Stimulated activated CD8-positive, alpha-beta memory T cell treated with anti-CD3 and anti-CD28 coated beads, Interleukin-7, amount 100 ng/mL, for 4 hours (primary cell): ENCODE results near the gene PAX2.

Source experiments
- DNase-seq, 2 donors: peaks; one replicate each; pipeline ENCODE4 v3.0.0-alpha.2; 2020; ENCODE audit warnings: low read depth in 2 of 2

The PAX2 gene

GRCh38 chr10:100755821-100756220 lies 10.4 kb downstream of the PAX2 start:
- DNase-seq = no peak

- DNase-seq = no peak
Observed at GRCh38 chr10:100759331-100759730, 13.9 kb downstream of the PAX2 start.

- no peak for DNase-seq
Observed at GRCh38 chr10:100760726-100761125, 15.3 kb downstream of the PAX2 start.

GRCh38 chr10:100761191-100761590 lies 15.8 kb downstream of the PAX2 start:
- DNase-seq = no peak

- DNase-seq = no peak
Observed at GRCh38 chr10:100763043-100763747, 17.8 kb downstream of the PAX2 start.

- DNase-seq = no peak
Observed at GRCh38 chr10:100766693-100767421, 21.5 kb downstream of the PAX2 start.

- DNase-seq = no peak
Observed at GRCh38 chr10:100767422-100767775, 22.0 kb downstream of the PAX2 start.

- DNase-seq = no peak
Observed at GRCh38 chr10:100769481-100769880, 24.1 kb downstream of the PAX2 start.

- no peak for DNase-seq
Observed at GRCh38 chr10:100773646-100774045, 28.3 kb downstream of the PAX2 start.

GRCh38 chr10:100774223-100774622 lies 28.8 kb downstream of the PAX2 start:
- DNase-seq = no peak

- DNase-seq = no peak
Observed at GRCh38 chr10:100774876-100775275, 29.5 kb downstream of the PAX2 start.

- DNase-seq = no peak
Observed at GRCh38 chr10:100775386-100775785, 30.0 kb downstream of the PAX2 start.

GRCh38 chr10:100775871-100776270 lies 30.5 kb downstream of the PAX2 start:
- DNase-seq = no peak

- no peak for DNase-seq
Observed at GRCh38 chr10:100776671-100777070, 31.3 kb downstream of the PAX2 start.

- DNase-seq = no peak
Observed at GRCh38 chr10:100779329-100779728, 33.9 kb downstream of the PAX2 start.

GRCh38 chr10:100780324-100780723 lies 34.9 kb downstream of the PAX2 start:
- no peak for DNase-seq

- no peak for DNase-seq
Observed at GRCh38 chr10:100781145-100781665, 35.8 kb downstream of the PAX2 start.

GRCh38 chr10:100782461-100783244 lies 37.3 kb downstream of the PAX2 start:
- DNase-seq = no peak

- DNase-seq = no peak
Observed at GRCh38 chr10:100784126-100784525, 38.7 kb downstream of the PAX2 start.

GRCh38 chr10:100786591-100786990 lies 41.2 kb downstream of the PAX2 start:
- no peak for DNase-seq

GRCh38 chr10:100788002-100788903 lies 42.9 kb downstream of the PAX2 start:
- DNase-seq = no peak
